ENCODE data around the gene TEX29.

TEX29 gene

DNA sequence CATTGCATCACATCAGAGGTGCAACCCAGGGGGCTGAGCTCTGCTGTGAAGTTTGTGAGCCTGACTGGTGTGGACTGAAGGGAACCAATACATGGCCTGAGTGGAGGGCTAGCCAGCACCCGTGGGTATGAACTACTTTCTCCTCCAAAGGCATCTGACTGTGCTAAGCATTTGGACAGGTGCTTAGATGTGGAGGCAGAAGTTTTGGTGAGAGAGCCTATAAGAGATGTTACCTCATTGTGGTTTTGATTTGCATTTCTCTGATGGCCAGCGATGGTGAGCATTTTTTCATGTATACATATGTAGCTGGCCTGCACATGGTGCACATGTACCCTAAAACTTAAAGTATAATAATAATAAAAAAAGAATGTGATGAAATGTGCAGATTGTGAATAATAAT lies 46.9 kb downstream of the TEX29 start:
- DNase-seq (ENCODE audit: low read depth in 4 of 4, low spot score in 1 of 4): no peak

GRCh38 chr13:111368091-111368490 lies 47.6 kb downstream of the TEX29 start:
- DNase-seq (ENCODE audit: low read depth in 4 of 4, low spot score in 1 of 4): no peak

- DNase-seq (ENCODE audit: low read depth in 4 of 4, low spot score in 1 of 4): no peak
Observed at GRCh38 chr13:111370147-111370546, 49.7 kb downstream of the TEX29 start.

- DNase-seq (ENCODE audit: low read depth in 4 of 4, low spot score in 1 of 4): no peak
Observed at GRCh38 chr13:111370570-111371535, 50.4 kb downstream of the TEX29 start.

DNA sequence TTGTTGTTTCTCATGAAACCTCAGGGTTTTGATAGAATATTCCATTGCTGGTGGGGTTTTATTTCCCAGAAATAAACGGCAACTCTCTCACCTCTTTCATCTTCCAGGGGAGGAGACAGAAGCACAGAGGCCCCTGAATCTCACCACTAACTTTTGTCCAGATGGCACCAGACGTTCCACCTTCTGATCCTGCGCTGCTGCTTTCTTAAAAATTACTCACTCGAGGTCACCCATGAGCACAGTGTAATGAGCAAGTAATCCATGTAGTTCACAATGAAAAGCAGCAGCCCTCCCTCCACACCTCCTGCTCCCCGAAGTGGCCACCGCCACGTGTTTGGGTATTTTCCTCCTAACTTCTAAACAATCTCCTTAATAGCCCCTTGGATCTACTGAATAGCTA lies 51.3 kb downstream of the TEX29 start:
- DNase-seq (ENCODE audit: low read depth in 4 of 4, low spot score in 1 of 4): no peak

DNA sequence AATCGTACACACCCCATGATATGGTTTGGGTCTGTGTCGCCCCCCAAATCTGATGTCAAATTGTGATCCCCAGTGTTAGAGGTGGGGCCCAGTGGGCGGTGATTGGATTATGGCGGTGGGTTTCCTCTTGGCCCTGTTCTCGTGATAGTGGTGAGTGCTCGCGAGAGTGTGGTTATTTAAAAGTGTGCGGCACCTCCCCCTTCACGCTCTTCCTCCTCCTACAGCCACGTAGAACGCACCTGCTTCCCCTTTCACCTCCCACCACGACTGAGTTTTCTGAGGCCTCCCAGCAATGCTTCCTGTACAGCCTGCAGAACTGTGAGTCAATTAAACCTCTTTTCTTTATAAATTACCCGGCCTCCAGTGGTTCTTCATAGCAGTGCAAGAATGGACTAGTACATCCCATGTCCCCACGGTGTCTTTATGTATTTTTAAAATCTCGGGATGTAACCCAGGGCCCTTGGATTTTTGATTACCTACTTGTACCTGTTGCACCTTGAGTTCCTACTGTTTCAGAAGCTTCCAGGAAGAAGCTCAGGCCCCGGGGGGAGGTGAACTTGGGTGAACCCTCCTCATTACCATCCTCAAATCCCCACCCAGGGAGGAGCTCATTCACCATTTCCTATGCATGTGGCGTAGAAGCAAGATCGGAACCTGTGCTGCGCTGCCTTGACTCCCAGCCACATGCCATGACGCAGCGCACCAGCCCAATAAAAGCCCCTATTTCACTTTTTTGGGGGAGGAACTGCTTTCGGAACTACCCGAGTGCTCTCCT lies 52.4 kb downstream of the TEX29 start:
- DNase-seq (ENCODE audit: low read depth in 4 of 4, low spot score in 1 of 4): no peak

DNA sequence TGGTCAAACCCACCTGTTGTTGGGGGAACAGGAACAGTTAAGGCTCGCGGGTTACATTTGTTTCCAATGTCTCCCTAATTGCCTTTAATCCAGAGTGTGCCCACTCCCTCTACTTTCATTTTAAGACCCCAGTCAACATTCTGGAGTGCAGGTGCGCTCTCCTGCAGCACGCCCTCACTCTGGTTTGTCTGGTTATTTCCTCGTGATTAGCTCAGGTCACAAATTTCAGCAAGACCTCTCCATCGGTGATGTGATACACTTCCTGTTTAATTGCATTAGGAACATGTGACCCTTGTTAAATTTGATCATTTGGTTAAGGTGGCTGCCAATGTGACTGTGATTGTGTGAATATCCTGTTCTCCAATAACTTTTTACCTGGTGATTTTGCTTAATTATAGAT lies 53.0 kb downstream of the TEX29 start:
- DNase-seq (ENCODE audit: low read depth in 4 of 4, low spot score in 1 of 4): no peak

- DNase-seq (ENCODE audit: low read depth in 4 of 4, low spot score in 1 of 4): no peak
Observed at GRCh38 chr13:111380431-111380830, 60.0 kb downstream of the TEX29 start.

- no peak for DNase-seq (ENCODE audit: low read depth in 4 of 4, low spot score in 1 of 4)
Observed at GRCh38 chr13:111382411-111382810, 62.0 kb downstream of the TEX29 start.

DNA sequence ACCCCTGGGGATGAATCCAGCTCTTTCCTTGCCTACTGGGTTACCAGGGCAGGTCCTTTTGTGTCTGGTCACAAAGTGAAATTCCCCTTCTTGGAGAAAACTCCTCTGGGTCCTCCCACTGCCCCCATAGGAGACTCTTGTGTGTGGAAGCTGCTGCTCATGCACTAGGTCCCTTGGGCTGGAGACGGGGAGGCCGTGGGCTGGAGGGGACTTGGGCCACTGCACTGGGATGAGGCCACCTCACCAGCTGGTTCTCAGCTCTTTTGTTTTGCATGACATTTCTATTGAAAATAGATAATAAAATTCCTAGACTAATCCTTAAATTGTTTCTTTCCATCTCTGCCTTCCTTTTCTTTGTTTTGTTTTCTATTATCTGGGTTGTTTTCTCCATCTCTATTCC lies 62.4 kb downstream of the TEX29 start:
- DNase-seq (ENCODE audit: low read depth in 4 of 4, low spot score in 1 of 4): no peak

DNA sequence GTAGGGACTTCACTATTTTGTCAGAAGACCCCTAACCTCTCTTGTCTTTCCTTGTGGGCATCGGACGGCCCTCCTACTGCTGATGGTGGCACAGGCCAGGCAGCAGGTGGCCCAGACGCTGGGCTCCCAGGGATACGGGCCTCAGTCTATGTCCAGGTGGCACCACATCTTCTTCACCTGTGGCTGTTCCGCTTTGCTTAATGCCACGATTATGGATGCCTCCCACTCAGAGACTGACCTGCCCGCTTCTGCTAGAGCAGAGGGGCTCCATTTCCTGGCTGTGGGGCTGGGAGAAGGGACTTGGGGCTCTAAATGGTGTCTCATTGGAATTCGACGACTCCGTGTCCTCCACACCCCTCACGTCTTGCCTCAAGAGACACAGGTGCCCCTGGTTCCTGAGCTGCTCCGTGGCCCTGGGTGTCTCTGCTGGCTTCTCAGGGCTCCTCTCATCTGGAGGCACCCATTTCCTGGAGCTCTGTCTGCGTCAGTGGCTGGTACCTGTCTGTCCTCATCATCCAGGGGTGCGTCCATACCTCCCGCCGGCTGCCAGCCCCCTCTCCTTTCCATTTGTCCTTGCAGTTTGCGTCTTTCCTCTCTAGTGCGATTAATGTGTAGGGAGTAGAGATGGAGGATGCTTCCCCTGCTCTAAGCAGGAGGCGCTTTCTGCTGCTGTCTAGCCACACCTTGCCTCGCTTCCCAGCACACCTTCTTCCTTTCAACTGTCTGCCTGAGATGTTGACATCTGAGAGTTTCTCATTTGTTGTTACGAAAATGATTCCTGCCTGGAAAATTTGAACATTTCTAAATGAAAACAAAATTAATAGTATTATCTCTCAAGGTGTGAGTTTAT lies 63.4 kb downstream of the TEX29 start:
- DNase-seq (ENCODE audit: low read depth in 4 of 4, low spot score in 1 of 4): no peak

GRCh38 chr13:111384441-111385182 lies 64.2 kb downstream of the TEX29 start:
- no peak for DNase-seq (ENCODE audit: low read depth in 4 of 4, low spot score in 1 of 4)

GRCh38 chr13:111385183-111385857 lies 64.9 kb downstream of the TEX29 start:
- DNase-seq (ENCODE audit: low read depth in 4 of 4, low spot score in 1 of 4): no peak

GRCh38 chr13:111387026-111387871 lies 66.8 kb downstream of the TEX29 start:
- no peak for DNase-seq (ENCODE audit: low read depth in 4 of 4, low spot score in 1 of 4)

DNA sequence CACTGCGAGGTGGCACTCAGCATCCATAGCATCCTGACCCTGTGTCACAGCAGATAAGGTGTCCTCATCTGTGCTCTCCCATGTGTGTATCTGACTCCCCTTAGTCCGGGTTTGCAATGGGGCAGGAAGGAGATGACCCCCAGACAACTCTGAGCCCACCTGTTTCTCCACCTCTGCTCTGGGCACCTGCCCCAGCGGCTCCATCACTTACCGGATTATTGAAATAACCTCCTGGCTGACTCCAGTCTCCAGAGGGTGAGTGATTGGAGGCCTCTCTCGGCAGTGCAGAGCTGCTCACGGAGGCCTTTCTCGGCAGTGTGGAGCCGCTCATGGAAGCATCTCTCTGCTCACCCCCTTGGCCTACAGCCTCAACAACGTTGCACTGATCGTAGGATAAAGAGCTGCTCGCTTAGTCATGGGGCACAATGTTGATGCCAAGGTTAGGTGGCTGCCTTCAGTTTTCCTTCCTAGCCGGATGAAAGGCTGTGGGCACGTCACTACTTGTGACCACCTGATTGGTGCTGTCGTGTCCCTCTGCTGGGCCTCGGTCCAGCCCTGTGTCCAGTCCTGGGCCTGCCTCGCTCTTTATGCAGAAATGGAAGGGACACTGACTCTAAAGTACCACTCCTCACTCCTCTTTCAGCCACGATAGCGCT lies 67.6 kb downstream of the TEX29 start:
- no peak for DNase-seq (ENCODE audit: low read depth in 4 of 4, low spot score in 1 of 4)

- DNase-seq (ENCODE audit: low read depth in 4 of 4, low spot score in 1 of 4): peak in 2 of 4 experiments; percentile 18 to 23
Observed at GRCh38 chr13:111388851-111389500, 68.5 kb downstream of the TEX29 start.

GRCh38 chr13:111389621-111390521 lies 69.4 kb downstream of the TEX29 start:
- no peak for DNase-seq (ENCODE audit: low read depth in 4 of 4, low spot score in 1 of 4)

All from stimulated activated CD4-positive, alpha-beta T cell treated with anti-CD3 and anti-CD28 coated beads, Interleukin-1b, Interleukin-23, amount 100 ng/mL, for 24 hours (primary cell).